ENCODE measurements around the gene LINGO4. TPM values are rescaled to one million over a fixed set of nuclear protein-coding genes. Genes with fewer than 3 reads are reported as not detected.

Gene LINGO4
- total and polyA plus RNA-seq, 2 of the 13 experiments (the other 11 are each of a cell fraction or from before 2014, with no cell fraction given), result 0.02 to 0.05 TPM

GRCh38 chr1:151828921-151829320, 23.7 kb upstream of the LINGO4 start:
- H3K27ac ChIP-seq (ENCODE audit: extremely low read length, insufficient read depth, low read length), result no peak overlapping the region
- in situ Hi-C loops (cut with HindIII; ENCODE audit: extremely low pct_ligation_motif_present, low pct_unique_long_range_greater_than_20kb) (no loop called here), intact Hi-C loops (cut with micrococcal nuclease; ENCODE audit: unreplicated experiment) (no loop called here)
- TF ChIP-seq SMARCC2 (IDR thresholded peaks at IDR 0.05) (no peak), PHB2 (IDR thresholded peaks at IDR 0.05; ENCODE audit: partially characterized antibody) (no peak), U2AF1 (optimal IDR thresholded peaks at IDR 0.05; ENCODE audit: low read depth, low read length) (no peak), YEATS4 (CRISPR knock-in tag; IDR thresholded peaks at IDR 0.05; ENCODE audit: borderline replicate concordance) (no peak), REST (IDR thresholded peaks at IDR 0.05; ENCODE audit: borderline replicate concordance in 1 of 2, low read depth in 1 of 2, low read length in 2 of 2) (peak in 1 of 2 experiments; percentile 53; a peak in 1 of 4 replicates), PATZ1 (CRISPR knock-in tag; IDR thresholded peaks at IDR 0.05) (no peak), RNF219 (CRISPR knock-in tag; IDR thresholded peaks at IDR 0.05) (no peak)
- TF ChIP-seq, protein P1, sequence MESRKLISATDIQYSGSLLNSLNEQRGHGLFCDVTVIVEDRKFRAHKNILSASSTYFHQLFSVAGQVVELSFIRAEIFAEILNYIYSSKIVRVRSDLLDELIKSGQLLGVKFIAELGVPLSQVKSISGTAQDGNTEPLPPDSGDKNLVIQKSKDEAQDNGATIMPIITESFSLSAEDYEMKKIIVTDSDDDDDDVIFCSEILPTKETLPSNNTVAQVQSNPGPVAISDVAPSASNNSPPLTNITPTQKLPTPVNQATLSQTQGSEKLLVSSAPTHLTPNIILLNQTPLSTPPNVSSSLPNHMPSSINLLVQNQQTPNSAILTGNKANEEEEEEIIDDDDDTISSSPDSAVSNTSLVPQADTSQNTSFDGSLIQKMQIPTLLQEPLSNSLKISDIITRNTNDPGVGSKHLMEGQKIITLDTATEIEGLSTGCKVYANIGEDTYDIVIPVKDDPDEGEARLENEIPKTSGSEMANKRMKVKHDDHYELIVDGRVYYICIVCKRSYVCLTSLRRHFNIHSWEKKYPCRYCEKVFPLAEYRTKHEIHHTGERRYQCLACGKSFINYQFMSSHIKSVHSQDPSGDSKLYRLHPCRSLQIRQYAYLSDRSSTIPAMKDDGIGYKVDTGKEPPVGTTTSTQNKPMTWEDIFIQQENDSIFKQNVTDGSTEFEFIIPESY (CRISPR knock-in tag; IDR thresholded peaks at IDR 0.05), result no peak
- no peaks in the 10 kb centered on the region for H3K79me2 ChIP-seq (ENCODE audit: insufficient read depth, low read length)
- 87% methylated on average over 11 of the region's 12 CpGs for WGBS (ENCODE audit: low lambda C conversion rate)
- H2AFZ ChIP-seq (ENCODE audit: low read length), result no peak overlapping the region
- no TSS peak for BruUV-seq (replicated peaks)
- H3K27me3 ChIP-seq (ENCODE audit: control insufficient read depth in 1 of 2, insufficient read depth in 2 of 2, low read length in 2 of 2), result no peaks in the 10 kb centered on the region; a peak in 2 of 5 replicates
- H4K20me1 ChIP-seq (ENCODE audit: insufficient read depth, low read length), result no peaks in the 10 kb centered on the region
- H3K9ac ChIP-seq (ENCODE audit: insufficient read depth, low read depth, low read length), result no peak overlapping the region
- FAIRE-seq, result no peak
- no peak for DNase-seq (ENCODE audit: low spot score)
- no peak for ATAC-seq
- H3K9me3 ChIP-seq (ENCODE audit: low read length), result no peaks in the 10 kb centered on the region
- ChIA-PET POLR2A (interaction anchor here (0.7 kb wide), 1 partner anchor 220 kb away, joined by 3 read pairs; no protein-coding TSS in a partner anchor), CTCF (ENCODE audit: low intra/inter-chr PET ratio, low total read pairs) (no interaction called here)
- H3K4me3 ChIP-seq (replicated peaks in 1 of 3; ENCODE audit: insufficient read depth in 1 of 3, low read depth in 2 of 3, low read length in 3 of 3), result no peak overlapping the region
- peaks cover 40% of the 10 kb centered on the region for H3K4me1 ChIP-seq (ENCODE audit: insufficient read depth, low read length)
- H3K4me2 ChIP-seq (ENCODE audit: low read depth, low read length), result no peak overlapping the region
- no peaks in the 10 kb centered on the region for H3K36me3 ChIP-seq (replicated peaks in 1 of 2; ENCODE audit: control insufficient read depth in 1 of 2, insufficient read depth in 2 of 2, low read length in 2 of 2)

Measured in HepG2 (cell line).